Measurements from ENCODE around the gene CRYM.
"Not testable (repeated sequence)": the region's sequence is repeated elsewhere in the genome, so short reads cannot be mapped to it uniquely, and the experiment has no call there.

The CRYM gene

GRCh38 chr16:21277045-21277926, 804 bp downstream of the CRYM start:
- DNase-seq (ENCODE audit: low read depth) = no peak

GRCh38 chr16:21276090-21276489, 2.0 kb downstream of the CRYM start:
- no peak for DNase-seq (ENCODE audit: low read depth)

- DNase-seq (ENCODE audit: low read depth) = no peak
Measured at GRCh38 chr16:21275529-21275928, 2.6 kb downstream of the CRYM start.

- DNase-seq (ENCODE audit: low read depth) = no peak
Measured at GRCh38 chr16:21274172-21274726, 3.8 kb downstream of the CRYM start.

- DNase-seq (ENCODE audit: low read depth) = not testable (repeated sequence)
Measured at GRCh38 chr16:21272763-21273162, 5.3 kb downstream of the CRYM start.

GRCh38 chr16:21272253-21272652, 5.8 kb downstream of the CRYM start:
- DNase-seq (ENCODE audit: low read depth) = no peak

- DNase-seq (ENCODE audit: low read depth) = no peak
Measured at GRCh38 chr16:21268236-21268635, 9.9 kb downstream of the CRYM start.

GRCh38 chr16:21267298-21267697, 10.8 kb downstream of the CRYM start:
- DNase-seq (ENCODE audit: low read depth) = no peak

GRCh38 chr16:21265104-21265837, 12.8 kb downstream of the CRYM start:
- no peak for DNase-seq (ENCODE audit: low read depth)

- DNase-seq (ENCODE audit: low read depth) = no peak
Measured at GRCh38 chr16:21264571-21265036, 13.5 kb downstream of the CRYM start.

- no peak for DNase-seq (ENCODE audit: low read depth)
Measured at GRCh38 chr16:21263640-21264570, 14.2 kb downstream of the CRYM start.

GRCh38 chr16:21262779-21263639, 15.1 kb downstream of the CRYM start:
- DNase-seq (ENCODE audit: low read depth) = no peak

GRCh38 chr16:21260870-21261791, 17.0 kb downstream of the CRYM start:
- DNase-seq (ENCODE audit: low read depth) = peak; percentile 51

GRCh38 chr16:21257284-21257683, 20.8 kb downstream of the CRYM start:
- DNase-seq (ENCODE audit: low read depth) = no peak

- no peak for DNase-seq (ENCODE audit: low read depth)
Measured at GRCh38 chr16:21256636-21257035, 21.5 kb downstream of the CRYM start.

GRCh38 chr16:21253470-21253869, 24.6 kb downstream of the CRYM start:
- DNase-seq (ENCODE audit: low read depth) = no peak

- DNase-seq (ENCODE audit: low read depth) = no peak
Measured at GRCh38 chr16:21250072-21250923, 27.8 kb downstream of the CRYM start.

GRCh38 chr16:21248179-21248578, 29.9 kb downstream of the CRYM start:
- not testable (repeated sequence) for DNase-seq (ENCODE audit: low read depth)

Data from HS-27A (cell line).